Naive B cell (primary cell): ENCODE results near the gene KIR2DL1. TPM values are rescaled to one million over a fixed set of nuclear protein-coding genes. Genes with fewer than 3 reads are reported as not detected.
"Not testable (repeated sequence)": the region's sequence is repeated elsewhere in the genome, so short reads cannot be mapped to it uniquely, and the experiment has no call there.

Source experiments
- ATAC-seq, 2 donors: fragments of 150-1000 bp; cut with Tn5 transposase; 2 replicates each; pipeline ENCODE4 v1.10.0; 2021; ENCODE audit warnings: low read depth in 2 of 2, mild to moderate bottlenecking in 2 of 2, moderate library complexity in 2 of 2
- DNase-seq: peaks from one replicate; pipeline ENCODE4 v3.0.0; 2022
- H3K27ac Mint-ChIP-seq, 6 donors: one replicate each; pipeline ENCODE4 v1.8.0; 2020 to 2022; ENCODE audit warnings: mild to moderate bottlenecking in 6 of 6, mixed read lengths in 6 of 6, moderate library complexity in 5 of 6, inconsistent platforms in 2 of 6
- H3K27me3 Mint-ChIP-seq, 3 donors: one replicate each; pipeline ENCODE4 v1.8.0; 2021 to 2022; ENCODE audit warnings: mixed read lengths in 3 of 3, mild to moderate bottlenecking in 1 of 3
- H3K36me3 Mint-ChIP-seq, 2 donors: one replicate each; pipeline ENCODE4 v1.8.0; 2020 to 2022; ENCODE audit warnings: mixed read lengths in 2 of 2, inconsistent platforms in 1 of 2, mild to moderate bottlenecking in 1 of 2
- H3K4me1 Mint-ChIP-seq, 3 donors: one replicate each; pipeline ENCODE4 v1.8.0; 2020 to 2022; ENCODE audit warnings: mixed read lengths in 3 of 3, inconsistent platforms in 1 of 3, mild to moderate bottlenecking in 1 of 3, moderate library complexity in 1 of 3
- H3K4me3 Mint-ChIP-seq, 8 donors: one replicate each; pipeline ENCODE4 v1.8.0; 2020 to 2022; ENCODE audit warnings: mild to moderate bottlenecking in 8 of 8, mixed read lengths in 8 of 8, moderate library complexity in 8 of 8, inconsistent platforms in 2 of 8
- H3K9me3 Mint-ChIP-seq, 7 donors: one replicate each; pipeline ENCODE4 v1.8.0; 2020 to 2022; ENCODE audit warnings: mixed read lengths in 7 of 7, mild to moderate bottlenecking in 5 of 7, inconsistent platforms in 2 of 7, moderate library complexity in 1 of 7
- polyA plus RNA-seq, 6 donors: library from polyadenylated mRNA; unstranded; fragments of 300-500 nt; fragmentation: Illumina TruSeq; gene quantifications; one replicate each; pipeline ENCODE4 v1.2.3, GENCODE V29; 2021; ENCODE audit warnings: low read depth in 6 of 6

Gene KIR2DL1
- polyA plus RNA-seq, 6 donors from 2014 or later, result not detected

- not testable (repeated sequence) for H3K9me3 Mint-ChIP-seq, H3K4me3 Mint-ChIP-seq, H3K36me3 Mint-ChIP-seq, ATAC-seq, H3K4me1 Mint-ChIP-seq, DNase-seq, H3K27ac Mint-ChIP-seq
- H3K27me3 Mint-ChIP-seq, result peaks cover 13 to 23% (median 20%) of the 10 kb centered on the region in 3 donors
Observed at GRCh38 chr19:54747614-54748322, 21.8 kb upstream of the KIR2DL1 start.

DNA sequence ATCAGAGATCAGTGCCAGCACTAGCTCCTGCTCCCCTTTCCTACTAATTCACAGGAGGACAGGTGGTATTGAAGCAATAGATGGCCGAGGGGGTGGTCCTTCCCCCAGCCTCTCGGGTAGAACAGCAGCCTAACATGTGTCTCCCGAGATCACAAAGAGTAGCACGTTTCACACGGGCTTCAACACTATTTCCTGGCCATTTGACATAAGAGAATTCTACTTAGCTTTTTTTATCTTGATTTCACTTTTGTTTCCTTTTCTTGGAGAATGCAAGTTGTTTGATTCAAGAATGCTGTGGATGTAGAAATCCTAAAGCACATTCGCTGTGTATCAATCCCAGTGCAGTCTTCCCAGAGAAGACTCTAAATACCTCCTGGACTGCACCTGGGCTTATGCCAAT is 19.3 kb upstream of the KIR2DL1 start:
- not testable (repeated sequence) for H3K36me3 Mint-ChIP-seq, ATAC-seq, H3K27ac Mint-ChIP-seq, DNase-seq, H3K4me1 Mint-ChIP-seq, H3K4me3 Mint-ChIP-seq, H3K9me3 Mint-ChIP-seq
- peaks cover 7 to 16% (median 10%) of the 10 kb centered on the region in 3 donors for H3K27me3 Mint-ChIP-seq

DNA sequence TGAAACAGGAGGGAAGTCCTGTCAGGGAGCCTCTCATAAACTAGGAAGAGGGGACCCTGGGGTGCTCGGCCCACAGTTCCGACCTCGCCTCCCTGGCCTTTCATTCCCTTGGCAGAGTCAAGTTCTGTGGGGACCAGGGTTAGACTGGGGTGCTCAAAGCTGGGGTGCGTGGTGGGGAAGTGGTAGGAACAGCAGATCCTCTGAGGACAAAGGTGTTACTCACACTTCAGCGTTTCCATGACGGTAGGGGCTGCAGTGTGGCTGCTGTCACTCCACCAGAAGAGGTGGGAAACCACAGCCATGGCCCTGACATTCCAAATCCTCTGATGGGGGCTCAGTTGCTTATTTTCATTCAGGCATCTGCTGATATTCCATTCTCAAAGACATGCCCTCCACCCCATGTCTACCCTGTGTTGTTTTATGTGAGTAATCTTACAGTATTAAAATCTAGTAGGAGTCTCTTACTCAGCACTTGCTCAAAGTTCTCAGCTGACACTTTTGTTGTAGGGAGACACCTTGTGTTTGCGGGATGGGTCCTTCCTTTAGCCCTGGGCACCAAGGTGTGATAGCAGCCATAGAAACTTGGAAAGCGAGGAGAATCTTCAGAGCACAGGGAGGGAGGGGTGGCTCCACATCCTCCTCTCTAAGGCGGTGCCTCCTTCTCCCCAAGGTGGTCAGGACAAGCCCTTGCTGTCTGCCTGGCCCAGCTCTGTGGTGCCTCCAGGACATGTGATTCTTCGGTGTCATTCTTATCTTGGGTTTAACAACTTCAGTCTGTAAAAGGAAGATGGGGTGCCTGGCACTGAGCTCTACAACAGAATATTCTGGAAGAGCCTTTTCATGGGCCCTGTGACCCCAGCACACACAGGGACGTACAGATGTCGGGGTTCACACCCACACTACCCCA is 13.1 kb upstream of the KIR2DL1 start:
- H3K4me3 Mint-ChIP-seq, H3K4me1 Mint-ChIP-seq, H3K9me3 Mint-ChIP-seq, DNase-seq, H3K27ac Mint-ChIP-seq, ATAC-seq, H3K36me3 Mint-ChIP-seq: not testable (repeated sequence)
- H3K27me3 Mint-ChIP-seq, result peaks cover 8 to 18% (median 16%) of the 10 kb centered on the region in 3 donors

- H3K4me3 Mint-ChIP-seq, result not testable (repeated sequence)
Observed at GRCh38 chr19:54758577-54758976, 11.0 kb upstream of the KIR2DL1 start.

GRCh38 chr19:54764219-54764618 is 5.4 kb upstream of the KIR2DL1 start:
- H3K27ac Mint-ChIP-seq, H3K9me3 Mint-ChIP-seq, H3K4me1 Mint-ChIP-seq, H3K4me3 Mint-ChIP-seq, DNase-seq, ATAC-seq, H3K36me3 Mint-ChIP-seq: not testable (repeated sequence)
- peaks cover 0 to 27% (median 16%) of the 10 kb centered on the region in 3 donors for H3K27me3 Mint-ChIP-seq

More at GRCh38 chr19:54758577-54758976, 11.0 kb upstream of the KIR2DL1 start:
- not testable (repeated sequence) for H3K27ac Mint-ChIP-seq, H3K9me3 Mint-ChIP-seq, H3K36me3 Mint-ChIP-seq, ATAC-seq, H3K4me1 Mint-ChIP-seq, DNase-seq
- H3K27me3 Mint-ChIP-seq, result peaks cover 8 to 16% (median 12%) of the 10 kb centered on the region in 3 donors

GRCh38 chr19:54766464-54766863 is 3.1 kb upstream of the KIR2DL1 start:
- not testable (repeated sequence) for DNase-seq, H3K27ac Mint-ChIP-seq, H3K4me3 Mint-ChIP-seq, H3K36me3 Mint-ChIP-seq, ATAC-seq, H3K4me1 Mint-ChIP-seq, H3K9me3 Mint-ChIP-seq
- peaks cover 6 to 34% (median 9%) of the 10 kb centered on the region in 3 donors for H3K27me3 Mint-ChIP-seq

DNA sequence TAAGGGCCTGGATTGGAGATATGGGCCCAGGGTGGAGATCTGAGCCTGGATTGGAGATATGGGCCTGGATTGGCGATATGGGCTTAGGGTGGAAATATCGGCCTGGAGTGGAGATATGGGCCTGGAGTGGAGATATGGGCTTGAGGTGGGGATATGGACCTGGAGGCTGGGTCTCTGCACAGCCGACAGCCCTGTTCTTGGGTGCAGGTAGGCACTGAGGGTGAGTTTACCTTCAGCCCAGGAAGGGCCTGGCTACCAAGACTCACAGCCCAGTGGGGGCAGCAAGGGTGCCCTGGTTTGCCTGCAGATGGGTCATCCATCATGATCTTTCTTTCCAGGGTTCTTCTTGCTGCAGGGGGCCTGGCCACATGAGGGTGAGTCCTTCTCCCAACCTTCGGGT is 918 bp downstream of the KIR2DL1 start:
- not testable (repeated sequence) for H3K4me1 Mint-ChIP-seq, ATAC-seq, H3K27ac Mint-ChIP-seq, H3K9me3 Mint-ChIP-seq, H3K4me3 Mint-ChIP-seq, H3K36me3 Mint-ChIP-seq, DNase-seq
- H3K27me3 Mint-ChIP-seq, result peaks cover 10 to 30% (median 26%) of the 10 kb centered on the region in 3 donors

- Mint-ChIP-seq H3K27me3 (peaks cover 10 to 30% (median 23%) of the 10 kb centered on the region in 3 donors), H3K27ac (peak overlapping the region in 1 of 6 donors; percentile 54)
- not testable (repeated sequence) for H3K36me3 Mint-ChIP-seq, H3K4me3 Mint-ChIP-seq, H3K9me3 Mint-ChIP-seq, H3K4me1 Mint-ChIP-seq, DNase-seq, ATAC-seq
Observed at GRCh38 chr19:54771018-54771960, 1.7 kb downstream of the KIR2DL1 start.

GRCh38 chr19:54772666-54773065 is 3.1 kb downstream of the KIR2DL1 start:
- peaks cover 6 to 30% (median 15%) of the 10 kb centered on the region in 3 donors for H3K27me3 Mint-ChIP-seq
- not testable (repeated sequence) for ATAC-seq, H3K4me1 Mint-ChIP-seq, H3K9me3 Mint-ChIP-seq, H3K4me3 Mint-ChIP-seq, H3K36me3 Mint-ChIP-seq, DNase-seq, H3K27ac Mint-ChIP-seq

DNA sequence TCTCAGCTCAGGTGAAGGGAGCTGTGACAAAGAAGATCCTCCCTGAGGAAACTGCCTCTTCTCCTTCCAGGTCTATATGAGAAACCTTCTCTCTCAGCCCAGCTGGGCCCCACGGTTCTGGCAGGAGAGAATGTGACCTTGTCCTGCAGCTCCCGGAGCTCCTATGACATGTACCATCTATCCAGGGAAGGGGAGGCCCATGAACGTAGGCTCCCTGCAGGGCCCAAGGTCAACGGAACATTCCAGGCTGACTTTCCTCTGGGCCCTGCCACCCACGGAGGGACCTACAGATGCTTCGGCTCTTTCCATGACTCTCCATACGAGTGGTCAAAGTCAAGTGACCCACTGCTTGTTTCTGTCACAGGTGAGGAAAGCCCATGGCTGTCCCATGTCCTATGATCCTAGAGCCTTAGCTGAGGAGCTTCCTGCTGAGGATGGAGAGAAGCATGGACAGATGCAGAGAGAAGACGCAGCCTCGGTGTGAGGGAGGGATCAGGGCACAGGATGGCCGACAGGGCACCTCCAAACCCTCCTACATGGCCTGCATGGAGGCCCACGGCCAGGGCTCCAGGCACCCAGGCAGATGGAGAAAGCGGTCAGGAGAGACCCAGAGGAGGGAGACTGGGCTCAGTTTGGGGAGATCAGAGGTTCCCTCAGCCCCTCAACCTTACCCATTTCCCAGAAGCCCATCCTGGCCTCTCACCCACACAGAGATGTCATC is 5.7 kb downstream of the KIR2DL1 start:
- peaks cover 17 to 28% (median 23%) of the 10 kb centered on the region in 3 donors for H3K27me3 Mint-ChIP-seq
- DNase-seq, H3K4me1 Mint-ChIP-seq, H3K36me3 Mint-ChIP-seq, H3K9me3 Mint-ChIP-seq, H3K27ac Mint-ChIP-seq, H3K4me3 Mint-ChIP-seq, ATAC-seq: not testable (repeated sequence)

DNA sequence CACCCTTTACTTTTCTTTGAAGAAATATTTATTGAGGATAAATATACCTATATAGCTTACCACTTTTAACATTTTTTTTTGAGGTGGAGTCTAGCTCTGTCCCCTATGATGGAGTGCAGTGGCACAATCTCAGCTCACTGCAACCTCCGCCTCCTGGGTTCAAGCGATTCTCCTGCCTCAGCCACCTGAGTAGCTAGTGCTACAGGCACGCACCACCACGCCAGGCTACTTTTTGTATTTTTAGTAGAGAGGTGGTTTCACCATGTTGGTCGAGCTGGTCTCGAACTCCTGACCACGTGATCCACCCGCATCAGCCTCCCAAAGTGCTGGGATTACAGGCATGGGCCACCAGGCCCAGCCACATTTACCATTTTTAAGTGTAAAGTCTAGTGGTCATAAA is 6.2 kb downstream of the KIR2DL1 start:
- H3K27me3 Mint-ChIP-seq, result peaks cover 20 to 26% (median 21%) of the 10 kb centered on the region in 3 donors
- H3K27ac Mint-ChIP-seq, ATAC-seq, H3K4me1 Mint-ChIP-seq, H3K9me3 Mint-ChIP-seq, H3K36me3 Mint-ChIP-seq, DNase-seq, H3K4me3 Mint-ChIP-seq: not testable (repeated sequence)

GRCh38 chr19:54777851-54778250 is 8.3 kb downstream of the KIR2DL1 start:
- ATAC-seq, H3K27ac Mint-ChIP-seq, H3K4me3 Mint-ChIP-seq, H3K9me3 Mint-ChIP-seq, H3K4me1 Mint-ChIP-seq, DNase-seq, H3K36me3 Mint-ChIP-seq: not testable (repeated sequence)
- H3K27me3 Mint-ChIP-seq, result peaks cover 20 to 34% (median 32%) of the 10 kb centered on the region in 3 donors
